ENCODE measurements around the gene CMC1. TPM values are rescaled to one million over a fixed set of nuclear protein-coding genes. Genes with fewer than 3 reads are reported as not detected.
"Not testable (repeated sequence)": the region's sequence is repeated elsewhere in the genome, so short reads cannot be mapped to it uniquely, and the experiment has no call there.

CMC1 gene, protein sequence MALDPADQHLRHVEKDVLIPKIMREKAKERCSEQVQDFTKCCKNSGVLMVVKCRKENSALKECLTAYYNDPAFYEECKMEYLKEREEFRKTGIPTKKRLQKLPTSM
- 10 to 100 TPM in 3 of 4 donors, 1 to 10 TPM in 1; 5.5 to 22.7 (median 17.3) TPM for total RNA-seq

DNA sequence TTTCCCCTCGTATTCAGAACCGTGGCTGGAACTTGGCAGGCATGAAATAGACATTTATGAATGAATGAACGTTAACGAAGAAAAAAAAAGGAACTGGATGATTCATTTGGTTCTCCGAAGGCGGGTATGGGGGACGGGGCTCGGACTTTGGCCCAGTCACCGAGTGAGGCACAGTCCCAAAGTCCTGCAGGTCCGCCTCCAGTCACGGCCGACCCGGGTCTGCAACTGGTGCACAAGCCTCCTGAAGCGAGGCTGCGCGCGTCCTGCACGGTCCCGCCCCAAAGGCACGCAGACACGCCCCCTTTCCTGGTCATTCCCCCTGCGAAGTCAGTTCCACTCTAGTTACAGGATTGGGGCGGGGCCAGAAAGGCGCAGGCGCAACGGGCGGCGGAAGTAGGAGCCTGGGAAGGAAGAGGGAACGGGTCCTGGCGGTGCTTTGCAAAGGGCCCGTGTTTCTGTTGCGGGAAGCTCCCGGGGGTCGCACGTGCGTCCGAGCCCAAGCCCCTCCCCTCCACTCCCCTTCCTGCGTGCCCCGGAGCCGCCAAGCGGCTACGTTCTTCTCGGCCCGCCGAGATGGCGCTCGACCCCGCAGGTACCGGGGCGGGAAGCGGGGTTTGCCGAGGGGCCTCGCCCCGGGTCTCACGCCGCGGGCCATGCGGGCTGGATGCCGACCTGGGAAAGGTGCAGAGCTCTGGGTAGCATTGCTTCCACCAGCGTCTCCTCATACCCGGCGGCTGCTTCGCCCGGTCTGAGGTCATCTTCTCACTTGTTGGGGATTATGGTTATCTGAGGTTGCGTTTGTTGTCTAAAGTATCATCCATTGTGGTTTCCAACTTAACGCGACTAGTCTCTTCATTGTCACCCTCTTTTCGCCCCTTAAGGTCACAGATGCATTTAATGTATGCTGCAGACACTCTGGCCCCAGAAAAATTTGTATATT is at the start of gene CMC1:
Gene CMC1, plus strand, starts transcription at position 399 of the 940 bp plus-strand sequence. Its CDS starts 175 bp downstream, at position 574.
- TF ChIP-seq, protein P1, sequence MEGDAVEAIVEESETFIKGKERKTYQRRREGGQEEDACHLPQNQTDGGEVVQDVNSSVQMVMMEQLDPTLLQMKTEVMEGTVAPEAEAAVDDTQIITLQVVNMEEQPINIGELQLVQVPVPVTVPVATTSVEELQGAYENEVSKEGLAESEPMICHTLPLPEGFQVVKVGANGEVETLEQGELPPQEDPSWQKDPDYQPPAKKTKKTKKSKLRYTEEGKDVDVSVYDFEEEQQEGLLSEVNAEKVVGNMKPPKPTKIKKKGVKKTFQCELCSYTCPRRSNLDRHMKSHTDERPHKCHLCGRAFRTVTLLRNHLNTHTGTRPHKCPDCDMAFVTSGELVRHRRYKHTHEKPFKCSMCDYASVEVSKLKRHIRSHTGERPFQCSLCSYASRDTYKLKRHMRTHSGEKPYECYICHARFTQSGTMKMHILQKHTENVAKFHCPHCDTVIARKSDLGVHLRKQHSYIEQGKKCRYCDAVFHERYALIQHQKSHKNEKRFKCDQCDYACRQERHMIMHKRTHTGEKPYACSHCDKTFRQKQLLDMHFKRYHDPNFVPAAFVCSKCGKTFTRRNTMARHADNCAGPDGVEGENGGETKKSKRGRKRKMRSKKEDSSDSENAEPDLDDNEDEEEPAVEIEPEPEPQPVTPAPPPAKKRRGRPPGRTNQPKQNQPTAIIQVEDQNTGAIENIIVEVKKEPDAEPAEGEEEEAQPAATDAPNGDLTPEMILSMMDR (IDR thresholded peaks at IDR 0.05) = peak in 1 of 5 experiments; percentile 29
- peak; percentile 65 to 94 for TF ChIP-seq EP300 (IDR thresholded peaks at IDR 0.05)
- peak; percentile 75 to 85 for TF ChIP-seq POLR2A (IDR thresholded peaks at IDR 0.05)
- DNase-seq (ENCODE audit: low spot score in 2 of 2) = peak; percentile 96 to 97
- 0 to 1% methylated on average over 35 to 61 of the region's 68 CpGs for WGBS, 2 donors

GRCh38 chr3:28198161-28198560 is 43.3 kb upstream of the CMC1 start:
- 91% methylated on average over 3 of the region's 3 CpGs for WGBS, 2 donors
- H3K4me1 ChIP-seq = no peaks in the 10 kb centered on the region
- no peaks in the 10 kb centered on the region for H3K36me3 ChIP-seq
- no peak overlapping the region for H3K27ac ChIP-seq
- DNase-seq (ENCODE audit: low spot score in 2 of 2) = no peak
- H3K27me3 ChIP-seq = no peaks in the 10 kb centered on the region
- TF ChIP-seq, protein P1 (IDR thresholded peaks at IDR 0.05) = no peak
- TF ChIP-seq EP300 (IDR thresholded peaks at IDR 0.05) (no peak), POLR2A (IDR thresholded peaks at IDR 0.05) (no peak)
- no peak overlapping the region for H3K4me3 ChIP-seq
- H3K9me3 ChIP-seq = peaks cover 0 to 7% (median 0%) of the 10 kb centered on the region in 4 donors

More for the DNA sequence above, at the start of gene CMC1:
- Histone ChIP-seq H3K27ac (peak within 1 kb of the TSS; percentile 26 to 91 (median 80)), H3K27me3 (no peaks in the 10 kb centered on the region), H3K36me3 (no peaks in the 10 kb centered on the region), H3K4me1 (peaks cover 0 to 40% (median 7%) of the 10 kb centered on the region in 4 donors), H3K4me3 (peak within 1 kb of the TSS; percentile 66 to 98 (median 85)), H3K9me3 (no peaks in the 10 kb centered on the region)

- Histone ChIP-seq H3K36me3 (no peaks in the 10 kb centered on the region), H3K4me1 (no peaks in the 10 kb centered on the region), H3K27me3 (no peaks in the 10 kb centered on the region), H3K9me3 (peaks cover 0 to 7% (median 0%) of the 10 kb centered on the region in 4 donors), H3K4me3 (no peak overlapping the region), H3K27ac (no peak overlapping the region)
- WGBS, 2 donors = 74 to 86% methylated on average over 3 of the region's 3 CpGs
- TF ChIP-seq, protein P1 (IDR thresholded peaks at IDR 0.05) = no peak
- no peak for TF ChIP-seq EP300 (IDR thresholded peaks at IDR 0.05)
- no peak for TF ChIP-seq POLR2A (IDR thresholded peaks at IDR 0.05)
- DNase-seq (ENCODE audit: low spot score in 2 of 2) = no peak
Measured at GRCh38 chr3:28198974-28199373, 42.4 kb upstream of the CMC1 start.

DNA sequence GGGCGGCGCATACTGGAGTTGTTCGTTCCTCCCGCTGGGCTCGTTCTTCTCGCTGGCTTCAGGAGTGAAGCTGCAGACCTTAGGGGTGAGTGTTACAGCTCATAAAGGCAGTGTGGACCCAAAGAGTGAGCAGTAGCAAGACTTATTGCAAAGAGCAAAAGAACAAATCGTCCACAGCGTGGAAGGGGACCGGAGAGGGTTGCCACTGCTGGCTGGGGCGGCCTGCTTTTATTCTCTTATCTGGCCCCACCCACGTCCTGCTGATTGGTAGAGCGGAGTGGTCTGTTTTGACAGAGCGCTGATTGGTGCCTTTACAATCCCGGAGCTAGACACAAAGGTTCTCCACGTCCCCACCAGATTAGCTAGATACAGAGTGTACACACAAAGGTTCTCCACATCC is 41.8 kb upstream of the CMC1 start:
- DNase-seq (ENCODE audit: low spot score in 2 of 2); H3K4me1 ChIP-seq; H3K36me3 ChIP-seq; H3K4me3 ChIP-seq; H3K27me3 ChIP-seq; H3K27ac ChIP-seq; H3K9me3 ChIP-seq: not testable (repeated sequence)
- WGBS, 2 donors = 93 to 97% methylated on average over 15 of the region's 15 CpGs

DNA sequence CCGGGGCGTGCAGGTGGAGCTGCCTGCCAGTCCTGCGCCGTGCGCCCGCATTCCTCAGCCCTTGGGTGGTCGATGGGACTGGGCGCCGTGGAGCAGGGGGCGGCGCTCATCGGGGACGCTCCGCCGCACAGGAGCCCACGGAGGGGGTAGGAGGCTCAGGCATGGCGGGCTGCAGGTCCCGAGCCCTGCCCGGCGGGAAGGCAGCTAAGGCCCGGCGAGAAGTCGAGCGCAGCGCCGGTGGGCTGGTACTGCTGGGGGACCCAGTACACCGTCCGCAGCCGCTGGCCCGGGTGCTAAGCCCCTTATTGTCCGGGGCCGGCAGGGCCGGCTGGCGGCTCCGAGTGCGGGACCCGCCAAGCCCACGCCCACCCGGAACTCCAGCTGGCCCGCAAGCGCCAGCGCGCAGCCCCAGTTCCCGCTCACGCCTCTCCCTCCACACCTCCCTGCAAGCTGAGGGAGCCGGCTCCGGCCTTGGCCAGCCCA is 41.0 kb upstream of the CMC1 start:
- not testable (repeated sequence) for H3K27ac ChIP-seq; DNase-seq (ENCODE audit: low spot score in 2 of 2); H3K27me3 ChIP-seq; H3K36me3 ChIP-seq; H3K4me1 ChIP-seq; H3K9me3 ChIP-seq
- H3K4me3 ChIP-seq = peak overlapping the region in 1 of 4 donors; percentile 11
- 70 to 98% methylated on average over 4 to 11 of the region's 47 CpGs for WGBS, 2 donors

DNA sequence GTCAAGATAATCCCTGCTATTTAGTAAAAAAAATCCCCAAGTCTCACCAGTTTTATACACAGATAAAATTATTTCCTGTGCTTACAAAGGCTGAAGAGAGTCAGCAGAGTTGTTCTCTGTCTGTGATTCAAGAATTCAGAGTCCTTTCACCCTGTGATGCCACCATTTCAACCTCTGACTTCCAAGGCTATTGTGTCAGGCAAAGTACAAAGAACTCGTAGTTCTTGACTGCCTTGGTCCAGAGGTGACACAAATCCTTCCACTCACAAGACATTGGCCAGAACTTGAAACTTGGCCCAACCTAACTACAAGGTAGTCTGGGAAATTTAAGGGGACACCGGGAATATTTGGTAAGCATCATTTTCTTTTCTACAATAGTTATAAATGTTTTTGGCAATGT is 34.9 kb upstream of the CMC1 start:
- no peak for TF ChIP-seq EP300 (IDR thresholded peaks at IDR 0.05)
- TF ChIP-seq, protein P1 (IDR thresholded peaks at IDR 0.05) = no peak
- no peak for TF ChIP-seq POLR2A (IDR thresholded peaks at IDR 0.05)
- H3K4me1 ChIP-seq = peaks cover 0 to 11% (median 0%) of the 10 kb centered on the region in 4 donors
- no peaks in the 10 kb centered on the region for H3K27me3 ChIP-seq
- whole genome bisulfite sequencing, 2 donors = 25 to 27% methylated on average over 2 of the region's 2 CpGs
- H3K9me3 ChIP-seq = no peaks in the 10 kb centered on the region
- DNase-seq (ENCODE audit: low spot score in 2 of 2) = no peak
- no peaks in the 10 kb centered on the region for H3K36me3 ChIP-seq
- H3K4me3 ChIP-seq = no peak overlapping the region
- H3K27ac ChIP-seq = no peak overlapping the region
